Inflammatory macrophage (primary cell): ENCODE measurements around the gene GRWD1.

Experiments used
- DNase-seq, 2 donors: peaks; one replicate each; pipeline ENCODE4 v3.0.0-alpha.2; 2020 to 2022
- total RNA-seq, 18 experiments: gene quantifications; one replicate each; lab custom pipeline; 2026; ENCODE audit warnings: mixed read lengths in 6 of 18, inconsistent platforms in 2 of 18; lab: John Stamatoyannopoulos, UW

GRWD1 gene
- total RNA-seq = 11.4 to 37.0 (median 29.6) reads per million in 18 experiments

GRCh38 chr19:48445606-48446481 lies at the start of gene GRWD1:
Gene GRWD1 (plus strand): TSS chr19:48445983. CDS start chr19:48446006, 23 bp downstream.
- DNase-seq = peak; percentile 95 to 96

DNA sequence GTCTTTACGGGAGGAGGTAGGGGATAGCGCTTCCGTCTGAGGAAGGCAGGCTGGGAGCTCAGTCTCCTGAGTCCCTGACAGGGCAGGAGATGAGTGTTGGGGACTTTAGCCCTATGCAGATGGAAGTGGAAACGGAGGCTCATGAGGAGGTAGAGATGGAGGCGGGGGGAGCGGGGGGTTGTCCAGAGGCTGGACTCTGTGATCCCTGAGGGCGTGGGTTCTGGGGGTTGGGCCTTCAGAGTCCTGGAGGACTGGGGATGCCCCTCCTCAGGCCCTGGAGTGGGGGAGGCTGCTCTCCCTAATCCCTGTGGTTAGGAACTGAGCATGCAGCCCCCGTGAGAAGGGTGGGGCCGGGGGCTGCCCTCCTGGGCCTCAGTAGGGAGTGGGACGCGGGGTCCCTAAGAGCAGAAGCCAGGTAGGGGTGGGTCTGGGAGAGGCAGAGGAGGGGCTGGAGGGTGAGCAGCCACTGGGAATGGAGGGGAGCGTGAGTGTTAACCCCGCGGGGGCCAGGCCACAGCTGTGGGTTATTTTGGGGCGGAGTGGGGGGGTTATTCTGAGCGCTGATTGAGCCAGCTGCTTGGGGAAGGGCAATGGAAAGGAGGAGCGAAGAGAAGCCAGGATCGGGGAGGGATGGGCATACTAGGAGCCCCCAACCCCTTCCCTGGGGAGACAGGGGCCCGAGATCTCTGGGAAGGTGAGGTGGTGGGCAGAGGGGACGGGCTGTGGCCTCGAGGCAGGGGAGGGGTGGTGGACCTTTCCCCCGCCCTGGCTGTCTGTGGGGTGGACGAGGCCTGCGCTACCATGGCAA lies 49.6 kb upstream of the GRWD1 start:
- DNase-seq = no peak

DNA sequence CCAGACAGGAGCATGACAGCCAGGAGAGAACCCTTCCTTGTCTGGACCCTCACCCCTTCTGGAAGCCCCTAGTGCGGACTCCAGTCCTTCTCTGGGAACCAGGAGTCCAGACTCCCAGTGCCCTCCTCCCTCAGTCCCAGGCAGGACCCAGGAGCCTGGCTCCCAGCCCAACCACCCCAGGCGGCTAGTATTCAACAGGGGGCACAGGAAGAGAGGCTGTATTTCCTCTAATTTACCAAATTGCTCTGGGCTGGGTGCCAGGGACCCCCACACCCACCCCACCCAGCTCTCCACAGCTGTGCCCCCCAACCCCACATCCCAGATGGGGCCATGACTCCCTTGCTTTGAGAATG lies 49.0 kb upstream of the GRWD1 start:
- DNase-seq = no peak

DNA sequence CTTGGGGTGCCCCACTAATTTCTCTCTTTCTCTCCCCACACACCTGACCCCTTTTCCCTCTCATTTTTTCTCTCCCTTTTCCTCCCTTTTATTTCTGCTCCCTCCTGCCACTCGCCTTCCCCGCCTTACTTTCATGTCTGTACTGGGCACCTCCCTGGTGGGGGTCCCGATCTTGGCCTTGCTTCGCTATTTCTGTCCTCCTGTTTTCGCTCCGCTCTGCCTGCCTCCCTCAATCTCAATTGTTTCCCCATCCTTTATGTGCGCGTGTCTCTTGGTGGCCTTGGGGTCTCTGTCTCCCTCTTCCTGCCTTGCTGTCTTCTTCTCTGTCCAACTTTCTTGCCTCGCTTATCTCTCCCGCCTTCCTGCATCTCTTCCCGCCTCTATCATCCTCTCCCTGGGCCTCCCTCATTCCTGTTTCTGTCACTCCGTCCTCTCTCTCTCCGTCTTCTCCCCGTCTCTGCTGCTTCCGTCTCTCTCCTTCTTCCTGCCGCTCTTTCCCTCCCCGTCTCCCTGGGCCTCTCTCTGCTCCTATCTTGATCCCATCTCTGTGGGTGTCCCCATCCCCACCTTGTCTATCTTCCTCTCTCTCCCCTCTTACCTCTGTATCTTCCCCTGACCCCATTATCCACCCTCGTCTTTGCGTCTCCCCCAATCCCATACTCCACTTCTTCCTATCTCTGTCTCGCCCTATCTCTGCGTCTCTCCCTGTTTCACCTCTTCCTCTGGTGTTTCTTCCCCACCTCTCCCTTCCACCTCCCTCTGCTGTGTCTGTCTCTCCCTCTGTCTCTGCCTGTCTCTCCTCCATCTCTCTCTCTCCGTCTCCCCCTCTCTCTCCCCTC lies 48.3 kb upstream of the GRWD1 start:
- DNase-seq = no peak

DNA sequence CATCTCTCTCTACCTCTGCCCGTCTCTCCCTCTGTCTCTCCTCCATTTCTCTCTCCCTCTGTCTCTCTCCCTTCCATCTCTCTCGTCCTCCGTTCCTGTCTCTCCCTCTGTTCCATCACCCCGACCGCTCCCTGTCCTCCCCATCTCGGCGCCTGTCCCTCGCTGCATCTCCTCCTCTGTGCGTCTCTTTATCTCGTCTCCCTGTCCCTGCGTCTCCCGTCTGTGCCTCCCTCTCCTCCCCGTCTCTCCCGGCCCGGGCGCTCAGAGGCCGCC lies 47.7 kb upstream of the GRWD1 start:
- no peak for DNase-seq

DNA sequence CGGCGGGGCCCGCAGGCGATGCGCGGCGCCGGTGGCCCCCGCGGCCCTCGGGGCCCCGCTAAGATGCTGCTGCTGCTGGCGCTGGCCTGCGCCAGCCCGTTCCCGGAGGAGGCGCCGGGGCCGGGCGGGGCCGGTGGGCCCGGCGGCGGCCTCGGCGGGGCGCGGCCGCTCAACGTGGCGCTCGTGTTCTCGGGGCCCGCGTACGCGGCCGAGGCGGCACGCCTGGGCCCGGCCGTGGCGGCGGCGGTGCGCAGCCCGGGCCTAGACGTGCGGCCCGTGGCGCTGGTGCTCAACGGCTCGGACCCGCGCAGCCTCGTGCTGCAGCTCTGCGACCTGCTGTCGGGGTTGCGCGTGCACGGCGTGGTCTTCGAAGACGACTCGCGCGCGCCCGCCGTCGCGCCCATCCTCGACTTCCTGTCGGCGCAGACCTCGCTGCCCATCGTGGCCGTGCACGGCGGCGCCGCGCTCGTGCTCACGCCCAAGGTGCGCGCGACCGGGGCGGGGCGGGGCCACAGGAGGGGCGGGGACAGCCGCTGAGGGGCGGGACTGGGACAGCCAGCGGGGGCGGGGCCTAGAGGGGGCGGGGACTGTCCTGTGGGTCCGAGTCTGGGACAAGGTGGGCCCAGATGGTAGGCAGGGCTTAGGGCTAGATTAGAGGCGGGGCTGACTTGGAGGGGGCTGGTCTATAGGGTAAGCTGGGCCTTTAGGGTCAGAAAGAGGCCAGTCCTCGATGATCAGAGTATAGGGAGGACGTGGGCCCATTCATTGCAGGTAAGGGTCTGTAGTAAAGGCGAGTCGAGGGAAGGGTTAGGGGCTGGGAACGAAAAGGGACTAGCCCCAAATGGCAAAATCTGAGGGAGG lies 47.2 kb upstream of the GRWD1 start:
- DNase-seq = peak; percentile 89 to 92

DNA sequence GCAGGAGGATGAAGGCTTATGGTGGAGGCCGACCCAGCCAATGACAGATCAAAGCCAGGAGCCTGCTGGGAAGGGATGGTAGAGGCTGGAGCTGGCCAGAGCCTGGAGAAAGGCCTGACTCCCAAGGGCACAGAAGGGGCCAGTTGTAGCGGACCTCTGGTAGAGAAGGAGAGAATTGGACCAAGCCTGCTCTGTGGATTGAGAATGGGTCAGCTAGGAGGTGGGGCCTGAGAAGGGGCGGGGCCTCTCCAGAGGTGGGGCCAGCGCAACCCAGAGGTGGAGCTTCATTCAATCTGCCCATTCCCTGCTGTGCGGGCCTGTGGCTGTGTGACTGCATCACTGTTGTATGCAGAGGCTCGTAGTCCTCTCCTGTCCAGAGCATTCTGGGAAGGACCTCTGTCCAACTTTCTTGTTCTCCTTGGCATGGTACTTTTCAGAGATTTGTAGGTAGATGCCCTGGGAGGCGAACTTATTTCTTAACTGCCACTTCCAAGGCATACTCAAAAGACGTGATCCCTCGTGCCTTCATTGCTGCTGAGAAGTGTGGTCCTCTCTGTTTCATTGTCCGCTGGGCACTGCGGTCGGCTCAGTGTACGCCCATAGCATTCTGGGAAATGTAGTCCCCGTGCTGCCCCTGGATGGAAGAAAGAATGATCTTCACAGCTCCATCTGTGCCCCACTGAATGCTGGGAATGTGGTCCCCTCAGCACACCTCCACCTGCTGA lies 45.6 kb upstream of the GRWD1 start:
- no peak for DNase-seq

- DNase-seq = no peak
These were observed 44.5 kb upstream of the GRWD1 start for GRCh38 chr19:48401287-48401686.

DNA sequence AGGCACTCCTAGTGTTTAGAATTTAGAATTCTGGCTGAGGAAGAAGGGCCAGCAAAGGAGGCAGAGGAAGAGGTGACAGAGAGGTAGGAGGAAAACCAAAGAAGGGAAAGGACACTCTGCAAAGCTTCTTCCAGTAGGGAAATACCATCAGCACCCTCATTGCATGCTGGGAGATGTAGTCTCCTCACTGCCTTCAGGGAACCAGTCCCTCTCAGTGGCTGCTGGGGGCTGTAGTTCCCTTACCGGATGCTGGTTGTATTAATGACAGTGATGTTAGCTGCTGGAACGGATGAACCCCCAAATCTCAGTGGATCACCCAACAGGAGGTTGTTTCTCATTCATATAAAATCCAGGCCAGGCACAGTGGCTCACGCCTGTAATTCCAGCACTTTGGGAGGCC lies 42.2 kb upstream of the GRWD1 start:
- peak; percentile 71 for DNase-seq

DNA sequence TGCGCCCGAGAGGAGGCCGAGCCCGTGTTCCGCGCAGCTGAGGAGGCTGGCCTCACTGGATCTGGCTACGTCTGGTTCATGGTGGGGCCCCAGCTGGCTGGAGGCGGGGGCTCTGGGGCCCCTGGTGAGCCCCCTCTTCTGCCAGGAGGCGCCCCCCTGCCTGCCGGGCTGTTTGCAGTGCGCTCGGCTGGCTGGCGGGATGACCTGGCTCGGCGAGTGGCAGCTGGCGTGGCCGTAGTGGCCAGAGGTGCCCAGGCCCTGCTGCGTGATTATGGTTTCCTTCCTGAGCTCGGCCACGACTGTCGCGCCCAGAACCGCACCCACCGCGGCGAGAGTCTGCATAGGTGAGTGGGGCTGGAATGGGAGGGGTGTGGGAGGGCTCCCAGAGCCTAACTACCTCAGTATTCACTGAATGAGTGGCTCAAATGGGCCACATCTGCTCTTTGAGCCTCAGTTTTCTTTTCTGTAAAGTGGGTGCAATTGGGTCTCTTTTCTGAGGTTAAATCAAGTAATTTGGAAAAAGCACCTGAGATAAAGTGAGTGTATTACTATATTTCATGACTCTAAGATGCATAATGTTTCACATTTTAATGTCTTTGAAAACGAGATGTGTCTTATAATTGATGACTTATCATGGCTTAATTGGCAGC lies 40.6 kb upstream of the GRWD1 start:
- no peak for DNase-seq

DNA sequence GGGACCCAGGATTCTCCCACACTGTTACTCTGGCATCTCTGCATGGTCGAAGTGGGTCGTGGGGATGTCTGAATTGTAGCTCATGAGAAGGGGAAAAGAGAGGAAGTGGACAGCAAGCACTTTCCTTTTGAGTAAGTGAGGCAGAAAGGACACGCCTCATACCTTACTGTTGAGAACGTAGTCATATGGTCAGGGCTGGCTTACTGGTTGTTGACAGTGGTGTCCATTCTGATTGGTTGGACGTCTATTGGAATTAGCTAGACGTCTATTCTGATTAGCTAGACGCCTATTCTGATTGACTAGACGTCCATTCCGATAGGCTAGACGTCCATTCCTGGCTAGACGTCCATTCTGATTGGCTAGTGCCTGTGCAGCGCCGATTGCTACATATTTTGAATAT lies 39.9 kb upstream of the GRWD1 start:
- DNase-seq = no peak

- DNase-seq = no peak
These were observed 31.8 kb upstream of the GRWD1 start for GRCh38 chr19:48413879-48414587.

GRCh38 chr19:48415395-48415794 lies 30.4 kb upstream of the GRWD1 start:
- DNase-seq = peak; percentile 74 to 77

DNA sequence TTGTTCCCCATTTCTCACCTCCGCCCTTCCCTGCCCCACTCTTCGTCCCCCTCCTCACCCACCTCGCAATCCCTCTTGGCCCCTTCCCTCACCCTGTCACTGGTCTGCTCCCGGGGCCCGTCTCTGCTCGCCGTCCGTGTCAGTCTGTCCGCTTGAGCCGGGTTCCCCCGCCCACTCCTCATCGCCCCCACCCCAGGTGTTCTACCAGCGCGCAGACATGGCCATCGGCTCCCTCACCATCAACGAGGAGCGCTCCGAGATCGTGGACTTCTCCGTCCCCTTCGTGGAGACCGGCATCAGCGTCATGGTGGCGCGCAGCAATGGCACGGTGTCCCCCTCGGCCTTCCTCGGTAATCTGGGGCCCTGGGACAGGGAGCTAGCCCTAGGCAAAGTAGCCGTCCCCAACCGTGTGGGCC lies 30.0 kb upstream of the GRWD1 start:
- DNase-seq = no peak

- DNase-seq = no peak
These were observed 28.4 kb upstream of the GRWD1 start for GRCh38 chr19:48417421-48417820.

DNA sequence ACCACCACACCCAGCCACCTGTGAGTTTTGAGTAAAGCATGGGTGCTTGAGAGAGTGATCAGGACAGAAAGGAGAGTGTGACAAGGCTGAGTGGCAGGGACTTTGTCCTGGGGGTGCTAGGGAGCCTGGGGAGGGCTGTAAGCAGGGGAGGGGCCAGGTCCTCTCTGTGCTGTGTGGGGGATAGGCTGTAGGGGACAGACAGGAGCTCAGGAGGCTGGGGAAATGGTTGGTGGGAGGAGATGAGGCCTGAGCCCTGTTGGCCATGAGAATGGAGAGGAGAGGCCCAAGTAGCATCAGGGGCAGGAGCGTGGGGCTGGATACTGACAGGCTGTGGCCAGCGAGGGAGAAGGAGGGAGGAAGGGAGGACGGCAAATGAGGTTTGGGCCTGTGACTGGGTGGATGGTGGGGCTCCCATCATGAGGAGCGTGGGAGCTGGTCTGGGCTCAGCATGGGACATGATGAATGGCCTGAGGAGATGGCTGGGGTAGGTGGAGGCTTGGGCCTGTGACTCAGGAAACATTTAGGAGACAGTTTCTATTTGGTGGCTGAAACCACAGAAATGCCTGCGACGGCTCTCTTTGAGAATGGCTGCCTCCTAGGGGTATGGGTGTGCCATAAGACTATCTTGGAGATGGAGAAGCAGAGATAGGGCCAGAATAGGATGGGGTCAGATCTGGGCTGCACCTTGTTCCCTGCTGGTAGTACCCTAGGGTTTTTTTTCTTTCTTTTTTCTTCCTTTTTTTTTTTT lies 27.3 kb upstream of the GRWD1 start:
- DNase-seq = no peak

DNA sequence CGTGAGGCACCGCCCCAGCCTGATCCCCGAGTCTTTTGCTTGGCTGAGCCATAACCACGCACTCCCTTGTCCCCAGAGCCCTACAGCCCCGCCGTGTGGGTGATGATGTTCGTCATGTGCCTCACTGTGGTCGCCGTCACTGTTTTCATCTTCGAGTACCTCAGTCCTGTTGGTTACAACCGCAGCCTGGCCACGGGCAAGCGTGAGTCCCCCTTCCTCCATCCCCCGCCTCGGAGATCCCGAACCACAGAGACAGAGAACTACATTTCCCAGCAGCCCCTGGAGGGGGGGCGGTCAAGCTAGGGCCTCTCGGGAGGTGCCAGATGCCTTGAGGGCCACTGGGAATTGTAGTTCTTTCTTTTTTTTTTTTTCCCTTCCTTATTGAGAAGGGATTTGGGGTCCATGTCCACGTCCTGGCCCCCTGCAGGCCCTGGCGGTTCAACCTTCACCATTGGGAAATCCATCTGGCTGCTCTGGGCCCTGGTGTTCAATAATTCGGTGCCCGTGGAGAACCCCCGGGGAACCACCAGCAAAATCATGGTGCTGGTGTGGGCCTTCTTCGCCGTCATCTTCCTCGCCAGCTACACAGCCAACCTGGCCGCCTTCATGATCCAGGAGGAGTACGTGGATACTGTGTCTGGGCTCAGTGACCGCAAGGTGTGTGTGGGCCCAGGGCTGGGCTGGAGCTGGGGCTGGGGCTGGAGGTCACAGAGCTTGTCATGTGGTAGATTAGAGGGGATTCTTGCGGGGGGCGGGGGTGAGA lies 26.4 kb upstream of the GRWD1 start:
- peak; percentile 49 to 57 for DNase-seq

DNA sequence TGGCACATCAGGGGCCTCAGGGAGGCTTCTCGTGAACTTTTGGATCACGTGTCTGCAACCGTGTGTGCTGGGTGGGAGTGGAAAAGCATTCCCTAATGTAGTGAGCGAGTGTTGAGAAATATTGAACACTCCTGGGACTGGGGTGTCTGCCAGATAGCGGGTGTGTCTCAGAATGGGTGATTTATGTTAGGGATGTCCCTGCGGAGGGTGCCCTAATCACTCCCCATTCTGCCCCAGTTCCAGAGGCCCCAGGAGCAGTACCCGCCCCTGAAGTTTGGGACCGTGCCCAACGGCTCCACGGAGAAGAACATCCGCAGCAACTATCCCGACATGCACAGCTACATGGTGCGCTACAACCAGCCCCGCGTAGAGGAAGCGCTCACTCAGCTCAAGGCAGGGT lies 24.2 kb upstream of the GRWD1 start:
- no peak for DNase-seq
